Activated CD4-positive, CD25-positive, alpha-beta regulatory T cell treated with anti-CD3 and anti-CD28 coated beads, Interleukin-2, amount 50 U/mL, for 72 hours (primary cell): ENCODE data around the gene DCXR.

ENCODE experiments used
- DNase-seq: peaks from one replicate; pipeline ENCODE4 v3.0.0; 2021

Gene DCXR

GRCh38 chr17:82021107-82021899, 16.2 kb downstream of the DCXR start:
- no peak for DNase-seq

GRCh38 chr17:82020572-82021106, 16.9 kb downstream of the DCXR start:
- no peak for DNase-seq

GRCh38 chr17:82019690-82020571, 17.6 kb downstream of the DCXR start:
- peak; percentile 73 for DNase-seq

- no peak for DNase-seq
Measured at GRCh38 chr17:82018989-82019689, 18.4 kb downstream of the DCXR start.

- DNase-seq, result no peak
Measured at GRCh38 chr17:82018152-82018988, 19.1 kb downstream of the DCXR start.

- no peak for DNase-seq
Measured at GRCh38 chr17:82017612-82018151, 19.8 kb downstream of the DCXR start.

- no peak for DNase-seq
Measured at GRCh38 chr17:82016875-82017459, 20.5 kb downstream of the DCXR start.

GRCh38 chr17:82016061-82016874, 21.2 kb downstream of the DCXR start:
- no peak for DNase-seq

GRCh38 chr17:82015311-82015971, 22.1 kb downstream of the DCXR start:
- DNase-seq, result no peak

- no peak for DNase-seq
Measured at GRCh38 chr17:82014971-82015310, 22.6 kb downstream of the DCXR start.

- no peak for DNase-seq
Measured at GRCh38 chr17:82014432-82014831, 23.1 kb downstream of the DCXR start.

GRCh38 chr17:82013772-82014321, 23.6 kb downstream of the DCXR start:
- no peak for DNase-seq

- DNase-seq, result no peak
Measured at GRCh38 chr17:82013341-82013740, 24.2 kb downstream of the DCXR start.

GRCh38 chr17:82012640-82013295, 24.7 kb downstream of the DCXR start:
- no peak for DNase-seq

GRCh38 chr17:82012261-82012639, 25.2 kb downstream of the DCXR start:
- no peak for DNase-seq

- no peak for DNase-seq
Measured at GRCh38 chr17:82011617-82012187, 25.8 kb downstream of the DCXR start.

- DNase-seq, result no peak
Measured at GRCh38 chr17:82010575-82011525, 26.6 kb downstream of the DCXR start.

GRCh38 chr17:82009413-82009812, 28.1 kb downstream of the DCXR start:
- no peak for DNase-seq
